ENCODE results near the gene MAGEA2. TPM values are rescaled to one million over a fixed set of nuclear protein-coding genes. Genes with fewer than 3 reads are reported as not detected.
"Not testable (repeated sequence)": the region's sequence is repeated elsewhere in the genome, so short reads cannot be mapped to it uniquely, and the experiment has no call there.

The MAGEA2 gene
- total RNA-seq, 3 donors from 2014 or later, result not detected

GRCh38 chrX:152733261-152733975, 20.2 kb downstream of the MAGEA2 start, which contains the start of the genes CSAG1 and MAGEA12:
Gene CSAG1 (minus strand): TSS chrX:152733721. CDS start chrX:152732460, 1,261 bp downstream.
Gene MAGEA12 (plus strand): TSS chrX:152733757. CDS start chrX:152736162, 2,405 bp downstream.
- H3K27me3 Mint-ChIP-seq (ENCODE audit: low read depth), result peaks cover 6% of the 10 kb centered on the region
- H3K4me3 Mint-ChIP-seq, result no peak within 1 kb of the TSS
- DNase-seq (no peak), ATAC-seq (no peak)
- H3K9me3 Mint-ChIP-seq, result no peaks in the 10 kb centered on the region
- H3K36me3 Mint-ChIP-seq (ENCODE audit: insufficient read depth), result no peaks in the 10 kb centered on the region
- no peaks in the 10 kb centered on the region for H3K4me1 Mint-ChIP-seq (ENCODE audit: low read depth)

- ATAC-seq, result no peak
These were observed 28.2 kb downstream of the MAGEA2 start for GRCh38 chrX:152725409-152725808.

GRCh38 chrX:152713815-152714787, 39.5 kb downstream of the MAGEA2 start, which contains the start of gene MAGEA2B:
Gene MAGEA2B (plus strand): TSS chrX:152714628. CDS start chrX:152717107, 2,479 bp downstream.
- H3K4me1 Mint-ChIP-seq (ENCODE audit: low read depth); ATAC-seq; DNase-seq; H3K9me3 Mint-ChIP-seq; H3K4me3 Mint-ChIP-seq; H3K36me3 Mint-ChIP-seq (ENCODE audit: insufficient read depth); H3K27me3 Mint-ChIP-seq (ENCODE audit: low read depth): not testable (repeated sequence)

More at GRCh38 chrX:152725409-152725808, 28.2 kb downstream of the MAGEA2 start:
- peaks cover 10% of the 10 kb centered on the region for H3K27me3 Mint-ChIP-seq (ENCODE audit: low read depth)
- no peak for DNase-seq
- H3K36me3 Mint-ChIP-seq (ENCODE audit: insufficient read depth), result no peaks in the 10 kb centered on the region
- no peak overlapping the region for H3K4me3 Mint-ChIP-seq
- H3K9me3 Mint-ChIP-seq, result no peaks in the 10 kb centered on the region
- no peaks in the 10 kb centered on the region for H3K4me1 Mint-ChIP-seq (ENCODE audit: low read depth)

- not testable (repeated sequence) for H3K9me3 Mint-ChIP-seq; ATAC-seq; H3K4me3 Mint-ChIP-seq; H3K36me3 Mint-ChIP-seq (ENCODE audit: insufficient read depth); DNase-seq; H3K27me3 Mint-ChIP-seq (ENCODE audit: low read depth); H3K4me1 Mint-ChIP-seq (ENCODE audit: low read depth)
These were observed 40.4 kb downstream of the MAGEA2 start for GRCh38 chrX:152713195-152713594.

- not testable (repeated sequence) for H3K9me3 Mint-ChIP-seq; H3K27me3 Mint-ChIP-seq (ENCODE audit: low read depth)
These were observed 44.5 kb downstream of the MAGEA2 start, which contains the start of gene CSAG2 for GRCh38 chrX:152709173-152709572. Gene CSAG2 (minus strand): TSS chrX:152709273. CDS start chrX:152709112, 161 bp downstream.

GRCh38 chrX:152706500-152706899, 47.1 kb downstream of the MAGEA2 start:
- H3K4me3 Mint-ChIP-seq; H3K9me3 Mint-ChIP-seq; ATAC-seq; H3K27me3 Mint-ChIP-seq (ENCODE audit: low read depth); DNase-seq; H3K4me1 Mint-ChIP-seq (ENCODE audit: low read depth); H3K36me3 Mint-ChIP-seq (ENCODE audit: insufficient read depth): not testable (repeated sequence)

More at GRCh38 chrX:152709173-152709572, 44.5 kb downstream of the MAGEA2 start, which contains the start of gene CSAG2:
- H3K4me1 Mint-ChIP-seq (ENCODE audit: low read depth); H3K4me3 Mint-ChIP-seq; DNase-seq; H3K36me3 Mint-ChIP-seq (ENCODE audit: insufficient read depth); ATAC-seq: not testable (repeated sequence)

- H3K36me3 Mint-ChIP-seq (ENCODE audit: insufficient read depth); DNase-seq; H3K27me3 Mint-ChIP-seq (ENCODE audit: low read depth); ATAC-seq; H3K9me3 Mint-ChIP-seq; H3K4me3 Mint-ChIP-seq; H3K4me1 Mint-ChIP-seq (ENCODE audit: low read depth): not testable (repeated sequence)
These were observed 53.3 kb downstream of the MAGEA2 start for GRCh38 chrX:152700390-152700789.

Other genes starting within 250 kb of the MAGEA2 start
- not detected for gene GABRQ, start 115.9 kb downstream of the MAGEA2 start, total RNA-seq
- under 1 TPM in 1 of 3 donors, not detected in 2; 0.16 TPM for gene MAGEA3, start 55.0 kb downstream of the MAGEA2 start, total RNA-seq
- not detected for gene CSAG2, start 44.6 kb downstream of the MAGEA2 start, total RNA-seq
- gene MAGEA2B, start 39.2 kb downstream of the MAGEA2 start, total RNA-seq, result not detected
- gene CSAG1, start 20.1 kb downstream of the MAGEA2 start, total RNA-seq, result not detected
- gene MAGEA12, start 20.1 kb downstream of the MAGEA2 start, total RNA-seq, result not detected
- not detected for gene CSAG3, start 5.4 kb upstream of the MAGEA2 start, total RNA-seq
- not detected for gene MAGEA6, start 15.8 kb upstream of the MAGEA2 start, total RNA-seq
- 1 to 10 TPM; 8.6 to 9.8 (median 9.6) TPM for gene CETN2, start 76.9 kb upstream of the MAGEA2 start, total RNA-seq
- 10 to 100 TPM; 18.3 to 21.4 (median 18.7) TPM for gene NSDHL, start 77.2 kb upstream of the MAGEA2 start, total RNA-seq
- under 1 TPM; 0.53 to 0.68 (median 0.61) TPM for gene ZNF185, start 144.2 kb upstream of the MAGEA2 start, total RNA-seq
- gene PNMA5, start 240.3 kb upstream of the MAGEA2 start, total RNA-seq, result not detected